Body of pancreas (tissue), 4 donors: ENCODE results near the gene GALNT6.
A peak's percentile ranks its signal among the peaks of the same experiment; 100 is the strongest.

Experiments used
- CTCF ChIP-seq, 7 experiments: fragments of 450-650 bp in 4 of 7; fragments of 200-600 bp in 3 of 7; sonication (generic) in 3 of 7; IDR thresholded peaks; one replicate each; pipeline ENCODE4 v1.5.1; 2016 to 2019; ENCODE audit warnings: antibody characterized with exemption in 7 of 7
- POLR2A ChIP-seq, 3 donors: fragments of 450-650 bp; IDR thresholded peaks; one replicate each; pipeline ENCODE4 v1.6.1; 2016; ENCODE audit warnings: antibody characterized with exemption in 3 of 3, mild to moderate bottlenecking in 2 of 3

- TF ChIP-seq CTCF (IDR thresholded peaks at IDR 0.05) (peak in 1 of 7 experiments; percentile 1), POLR2A (IDR thresholded peaks at IDR 0.05) (peak; percentile 44 to 61 (median 56))
These were observed at the start of gene GALNT6 for GRCh38 chr12:51391283-51392123.
